NT2/D1 (cell line): ENCODE measurements around the gene MCF2L.

Source experiments
- YY1 ChIP-seq: IDR thresholded peaks from 2 replicates; pipeline ENCODE4 v1.6.1; 2011; ENCODE audit not compliant: insufficient read length, insufficient read depth
- ZNF274 ChIP-seq: IDR thresholded peaks from 2 replicates; pipeline ENCODE4 v1.6.1; 2011; ENCODE audit warnings: mild to moderate bottlenecking, low read depth, low read length

- TF ChIP-seq ZNF274, result no peak
- TF ChIP-seq YY1, result no peak
These were observed 149.4 kb downstream of the MCF2L start for GRCh38 chr13:113118261-113119021.
